HG03060 (cell line): ENCODE measurements around the gene PAQR5.
"Not testable (repeated sequence)": the region's sequence is repeated elsewhere in the genome, so short reads cannot be mapped to it uniquely, and the experiment has no call there.

Experiments
- ATAC-seq: cut with Tn5 transposase; IDR thresholded peaks from one replicate; pipeline ENCODE4 v1.9.1; 2021; ENCODE audit warnings: low read depth, moderate number of reproducible peaks; ENCODE audit not compliant: unreplicated experiment

The PAQR5 gene

GRCh38 chr15:69414701-69415167 is 116.0 kb downstream of the PAQR5 start:
- ATAC-seq: peak; percentile 4

- ATAC-seq: no peak
Observed at GRCh38 chr15:69415381-69415780, 116.7 kb downstream of the PAQR5 start.

- no peak for ATAC-seq
Observed at GRCh38 chr15:69417581-69417980, 118.9 kb downstream of the PAQR5 start.

- ATAC-seq: no peak
Observed at GRCh38 chr15:69421498-69421897, 122.8 kb downstream of the PAQR5 start.

- ATAC-seq: no peak
Observed at GRCh38 chr15:69422336-69422895, 123.7 kb downstream of the PAQR5 start.

GRCh38 chr15:69424001-69424400 is 125.3 kb downstream of the PAQR5 start:
- ATAC-seq: no peak

- no peak for ATAC-seq
Observed at GRCh38 chr15:69424748-69425413, 126.2 kb downstream of the PAQR5 start.

GRCh38 chr15:69433831-69434230 is 135.1 kb downstream of the PAQR5 start:
- ATAC-seq: no peak

GRCh38 chr15:69434238-69434637 is 135.5 kb downstream of the PAQR5 start:
- no peak for ATAC-seq

GRCh38 chr15:69434679-69435078 is 136.0 kb downstream of the PAQR5 start:
- no peak for ATAC-seq

- no peak for ATAC-seq
Observed at GRCh38 chr15:69435985-69436384, 137.3 kb downstream of the PAQR5 start.

- no peak for ATAC-seq
Observed at GRCh38 chr15:69436951-69437350, 138.2 kb downstream of the PAQR5 start.

- ATAC-seq: no peak
Observed at GRCh38 chr15:69439623-69440022, 140.9 kb downstream of the PAQR5 start.

- ATAC-seq: peak; percentile 66
Observed at GRCh38 chr15:69443032-69443611, 144.4 kb downstream of the PAQR5 start.

GRCh38 chr15:69444686-69445085 is 146.0 kb downstream of the PAQR5 start:
- no peak for ATAC-seq

- no peak for ATAC-seq
Observed at GRCh38 chr15:69446953-69447352, 148.2 kb downstream of the PAQR5 start.

- ATAC-seq: not testable (repeated sequence)
Observed at GRCh38 chr15:69450221-69450620, 151.5 kb downstream of the PAQR5 start.

- no peak for ATAC-seq
Observed at GRCh38 chr15:69450968-69451695, 152.4 kb downstream of the PAQR5 start.

GRCh38 chr15:69451951-69452691 is 153.4 kb downstream of the PAQR5 start:
- ATAC-seq: peak; percentile 12

GRCh38 chr15:69452692-69453521 is 154.2 kb downstream of the PAQR5 start, which contains the start of gene RPLP1:
TSS of gene RPLP1 (plus strand) at chr15:69452818. CDS start at chr15:69452949, 131 bp downstream.
- peak; percentile 59 for ATAC-seq
